Right hindlimb (tissue), 1 donor: ENCODE data around the gene CISTR.
"Not testable (repeated sequence)": the region's sequence is repeated elsewhere in the genome, so short reads cannot be mapped to it uniquely, and the experiment has no call there.

Experiments used
- DNase-seq: peaks from one replicate; pipeline ENCODE4 v3.0.0-alpha.2; 2018

CISTR gene

DNA sequence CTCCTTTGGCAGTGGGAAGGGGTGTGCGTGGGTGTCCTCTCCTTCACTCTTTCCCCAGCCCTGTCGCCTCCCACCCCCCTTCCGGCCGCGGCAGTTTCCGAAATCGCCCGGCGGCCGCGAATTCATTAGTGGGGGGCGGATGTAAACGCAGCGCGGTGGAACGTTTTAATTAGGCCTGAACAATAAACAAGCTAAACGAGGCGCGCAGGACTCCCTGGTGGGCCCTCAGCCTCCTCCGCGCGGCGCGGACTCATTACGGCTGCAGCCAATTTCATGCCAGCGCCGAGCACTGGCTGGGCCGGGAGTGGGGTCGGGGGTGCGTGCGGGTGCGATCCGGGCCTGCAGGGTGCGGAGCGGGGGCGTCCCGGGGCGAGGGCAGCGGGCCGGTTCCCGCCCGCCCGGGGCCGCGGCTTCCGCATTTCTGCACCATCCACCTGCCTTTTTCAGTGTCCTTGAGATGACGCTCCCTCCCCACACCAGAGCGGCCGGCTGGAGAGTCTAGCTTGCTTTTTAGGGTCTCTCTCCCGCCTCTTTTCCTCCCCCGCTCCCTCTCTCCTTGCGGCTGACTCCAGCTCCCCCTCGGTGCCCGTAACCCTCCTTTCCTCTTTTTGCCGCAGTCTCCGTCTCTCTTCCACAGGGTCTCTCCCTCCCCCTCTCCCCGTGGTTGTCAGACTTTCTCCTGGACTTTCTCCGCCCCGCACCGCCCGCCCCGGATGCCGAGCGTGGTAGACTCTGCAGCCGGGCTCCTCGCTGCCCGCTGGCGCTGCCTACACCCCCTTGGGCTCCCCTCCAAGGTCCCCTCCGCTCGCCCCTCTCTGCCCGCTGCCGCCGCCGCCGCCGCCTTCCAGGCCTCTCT lies at the start of gene CISTR:
Gene CISTR, minus strand, starts transcription at position 644 of the 856 bp plus-strand sequence.
- DNase-seq, result peak; percentile 58

DNA sequence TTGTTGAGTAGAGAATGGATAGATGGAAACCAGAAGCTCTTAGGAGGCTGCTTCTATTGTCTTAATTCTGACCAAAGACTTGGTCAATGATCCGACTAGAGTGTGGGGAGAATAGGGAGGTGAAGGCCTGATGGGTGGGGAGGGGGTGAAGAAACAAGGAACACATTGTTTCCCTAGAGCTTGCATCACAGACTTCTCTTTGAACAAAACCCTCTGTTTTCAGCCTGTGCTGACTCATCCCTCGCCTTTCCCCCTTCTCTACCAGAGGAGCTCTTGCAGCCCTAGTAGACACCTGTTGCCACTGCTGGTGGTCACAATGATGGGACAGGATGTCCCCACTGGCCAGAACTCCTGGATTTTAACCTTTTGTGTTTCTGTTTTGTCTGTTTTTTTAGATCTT lies 46.8 kb upstream of the CISTR start:
- DNase-seq, result no peak

DNA sequence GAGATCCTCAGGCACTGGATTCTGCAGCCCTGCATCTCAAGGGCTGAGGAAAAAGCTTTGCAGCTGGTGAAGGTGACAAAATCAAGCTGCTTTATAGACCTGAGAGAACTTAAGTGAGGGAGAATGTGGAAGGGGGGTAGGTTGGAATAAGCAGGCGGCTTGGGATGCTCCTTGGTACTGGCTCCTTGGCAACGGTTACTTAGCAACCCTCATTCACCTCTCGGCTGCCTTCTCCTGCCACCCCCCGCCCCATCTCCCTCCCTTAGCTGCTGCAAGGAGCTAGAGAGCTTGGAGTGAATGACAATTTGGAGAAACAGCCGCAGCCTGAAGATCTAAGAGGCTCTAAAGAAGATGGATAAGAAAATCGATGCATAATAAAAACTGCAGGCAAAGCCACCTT lies 44.1 kb upstream of the CISTR start:
- no peak for DNase-seq

DNA sequence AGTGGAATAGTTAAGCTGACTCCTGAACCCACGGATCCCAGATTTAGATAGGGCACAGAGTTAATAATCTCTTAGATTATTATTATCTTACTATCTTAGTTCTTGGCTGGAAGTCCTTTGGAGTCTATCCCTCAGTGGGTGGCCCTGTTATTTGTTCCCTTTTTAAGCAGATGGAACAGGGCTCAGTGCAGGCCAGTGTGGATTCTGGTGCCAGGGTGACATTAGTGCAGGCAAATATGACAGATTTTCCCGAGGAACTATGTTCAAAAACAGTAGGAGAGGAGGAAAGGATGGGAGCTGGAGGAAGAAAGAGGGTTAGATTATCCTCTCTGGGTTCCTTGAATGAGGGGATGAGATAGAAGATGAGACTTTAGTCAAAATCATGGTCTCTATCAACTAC lies 41.4 kb upstream of the CISTR start:
- DNase-seq, result no peak

DNA sequence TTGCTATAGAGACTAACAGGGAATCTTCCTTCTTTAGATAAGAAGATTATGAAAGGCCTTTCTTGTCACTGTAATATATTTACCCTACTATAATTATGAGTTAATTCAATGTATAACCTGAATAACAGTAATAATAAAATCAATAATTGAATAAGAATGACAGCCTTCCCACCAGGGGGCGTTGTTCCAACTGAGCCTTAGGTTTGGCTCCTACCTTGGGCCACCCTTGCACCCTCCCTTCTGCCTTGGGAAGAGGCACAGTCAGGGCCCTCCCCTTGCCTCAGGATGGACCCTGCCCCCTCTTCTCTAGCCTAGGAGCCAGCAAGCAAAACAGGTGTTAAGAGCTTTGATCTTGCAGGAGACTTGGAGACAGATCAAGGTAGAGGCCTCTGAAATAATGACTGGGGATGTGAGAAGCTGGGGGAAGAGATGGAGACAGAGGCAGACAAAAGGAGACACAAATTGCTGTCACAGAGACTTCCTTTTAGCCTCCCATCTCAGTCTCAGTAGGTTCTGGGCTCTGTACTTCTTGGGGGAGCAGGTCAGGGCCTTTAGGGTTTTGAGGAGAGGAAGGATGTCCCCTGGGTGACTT lies 40.1 kb upstream of the CISTR start:
- DNase-seq, result no peak

DNA sequence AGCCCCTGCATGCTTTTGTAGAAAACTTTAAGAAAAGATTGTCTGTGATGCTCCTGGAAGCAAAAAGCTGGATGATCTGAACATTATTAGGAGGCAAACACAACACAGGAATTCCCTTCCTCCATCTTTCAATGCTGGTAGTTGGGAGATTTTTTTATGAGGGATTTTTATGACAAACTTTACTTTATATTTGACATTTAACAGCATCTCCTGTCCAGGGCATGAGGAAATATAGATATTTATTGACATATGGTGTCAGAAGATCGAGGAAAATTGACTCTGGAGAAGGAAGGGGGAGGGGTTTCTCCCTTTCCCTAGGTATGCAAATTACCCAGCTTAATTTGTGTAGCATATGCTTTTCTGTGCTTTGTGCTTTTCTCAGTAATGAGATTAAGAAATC lies 37.8 kb upstream of the CISTR start:
- no peak for DNase-seq

DNA sequence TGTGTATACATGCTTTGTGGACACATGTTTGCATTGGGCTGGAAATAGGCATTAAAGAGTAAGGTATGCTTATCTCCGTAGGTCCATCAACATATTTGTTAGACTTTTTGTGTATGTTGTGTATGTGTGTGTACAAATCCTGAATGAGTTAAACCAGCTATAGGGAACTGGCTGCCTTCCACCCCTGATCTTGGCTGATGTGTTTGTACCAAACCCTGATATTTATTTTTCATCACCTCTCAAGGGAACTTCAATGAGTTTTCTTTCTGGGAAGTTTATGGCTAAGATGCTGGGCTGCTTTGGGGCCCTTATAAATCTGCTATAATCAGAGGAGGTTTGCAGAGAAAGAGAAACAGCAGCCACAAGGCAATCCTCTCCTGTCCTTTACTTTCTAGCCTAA lies 37.1 kb upstream of the CISTR start:
- DNase-seq, result peak; percentile 33

DNA sequence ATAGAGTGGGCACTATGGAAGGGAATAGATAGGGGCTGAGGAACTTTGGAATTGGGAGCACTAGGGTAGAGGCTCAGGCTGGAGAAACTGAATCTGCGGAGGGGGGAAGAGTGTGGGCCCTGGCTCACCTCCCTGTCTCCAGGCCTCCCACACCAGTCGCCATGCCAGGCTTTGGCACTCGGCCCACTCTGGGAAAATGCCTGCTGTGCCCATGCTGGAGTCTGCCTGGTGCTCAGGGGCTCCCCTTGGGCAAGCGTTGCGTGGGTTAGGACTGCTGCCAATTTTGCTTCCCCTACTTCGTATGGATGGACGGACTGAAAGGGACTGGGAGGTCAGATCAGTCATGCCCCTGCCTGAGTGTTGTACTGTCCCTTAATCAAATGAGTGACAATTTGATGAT lies 34.6 kb upstream of the CISTR start:
- no peak for DNase-seq

DNA sequence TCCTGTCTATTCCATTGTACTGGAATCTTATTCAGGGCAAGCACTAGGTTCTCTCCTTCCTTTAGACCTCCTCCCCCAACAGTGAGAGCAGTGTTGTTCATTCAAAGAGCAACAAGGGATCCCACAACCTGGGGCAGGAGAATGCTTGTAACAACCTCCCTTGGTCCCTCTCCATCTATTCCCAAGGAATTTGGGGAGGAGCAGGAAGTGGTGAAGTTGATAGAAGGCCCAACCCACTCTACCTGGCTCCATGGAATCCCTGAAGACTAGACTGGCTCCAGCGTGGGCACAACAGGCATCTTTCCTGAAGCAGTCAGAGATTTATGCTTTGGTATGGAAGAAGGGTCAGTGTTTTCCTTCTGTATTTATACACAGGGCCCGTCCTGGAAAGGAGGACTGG lies 33.4 kb upstream of the CISTR start:
- DNase-seq, result no peak

DNA sequence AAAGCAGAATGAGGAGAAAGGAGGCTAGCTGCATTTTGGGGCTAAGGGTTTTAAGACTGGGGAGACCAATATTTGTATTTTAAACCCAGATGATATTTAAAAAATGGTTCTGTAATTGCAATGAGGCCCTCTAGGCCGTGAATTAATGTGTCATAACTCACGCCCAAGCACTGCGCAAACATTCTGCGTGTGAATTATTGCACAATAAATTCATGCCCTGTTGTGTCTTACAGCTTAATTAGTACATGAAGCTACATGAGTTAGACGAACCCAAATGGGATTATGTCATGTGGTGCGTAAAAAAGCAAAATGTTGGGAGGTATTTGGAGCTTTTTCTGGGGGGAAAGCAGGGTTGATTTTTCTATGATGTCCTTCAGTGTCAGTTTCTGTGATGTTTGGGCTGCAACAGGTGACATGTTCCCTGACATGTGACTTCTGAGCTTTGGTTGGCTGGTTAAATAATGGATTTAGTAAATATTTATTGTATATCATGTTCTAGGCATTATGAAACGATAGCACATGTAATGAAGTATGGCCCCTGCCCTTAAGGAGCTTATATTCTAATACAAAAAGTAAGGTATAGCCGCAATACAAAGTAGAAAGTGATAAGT lies 30.4 kb upstream of the CISTR start:
- no peak for DNase-seq

DNA sequence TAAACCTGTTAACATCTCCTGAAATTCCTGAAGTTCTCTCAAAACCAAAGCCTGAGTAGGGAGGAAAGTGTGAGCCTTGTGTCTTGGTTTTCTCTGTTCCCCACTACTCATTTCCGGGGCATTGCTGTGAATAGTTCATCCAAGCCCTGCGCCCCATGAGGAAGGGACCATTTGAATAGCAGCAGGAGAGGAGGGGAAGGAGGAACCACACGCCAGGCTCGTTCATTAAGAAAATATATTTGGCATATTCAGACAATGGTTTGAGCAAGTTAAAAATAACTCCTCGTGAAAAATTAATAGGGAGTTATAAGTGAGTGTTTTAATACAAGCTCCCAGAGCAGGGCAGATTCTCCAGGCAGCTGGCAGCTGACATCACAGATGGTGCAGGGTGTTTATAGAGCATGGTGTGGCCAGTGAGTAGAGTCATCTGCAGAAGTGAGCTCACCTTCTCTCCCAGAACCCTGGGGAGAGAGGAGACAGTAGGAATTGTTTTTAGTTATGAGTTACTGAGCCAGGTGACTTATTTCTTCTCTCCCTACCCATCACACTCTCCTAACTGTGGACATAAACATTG lies 29.5 kb upstream of the CISTR start:
- no peak for DNase-seq

DNA sequence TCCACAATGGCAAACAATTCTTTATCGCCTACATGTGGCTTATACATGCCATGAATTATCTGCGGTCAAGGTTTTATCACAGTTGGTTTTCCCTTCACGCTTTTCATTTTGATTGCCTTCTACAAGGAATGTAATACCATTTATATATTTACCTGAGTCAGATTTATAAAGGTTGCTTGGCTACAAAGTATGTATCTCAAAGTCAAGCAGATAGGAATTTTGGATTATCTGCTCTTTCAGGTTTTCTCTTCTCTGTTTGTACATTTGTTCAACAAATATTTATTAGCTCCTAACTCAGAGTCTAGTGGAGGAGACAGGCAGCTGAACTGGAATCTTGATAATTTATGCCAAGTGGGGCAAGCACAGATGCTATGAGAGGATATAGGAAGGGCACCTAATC lies 28.5 kb upstream of the CISTR start:
- DNase-seq, result no peak

DNA sequence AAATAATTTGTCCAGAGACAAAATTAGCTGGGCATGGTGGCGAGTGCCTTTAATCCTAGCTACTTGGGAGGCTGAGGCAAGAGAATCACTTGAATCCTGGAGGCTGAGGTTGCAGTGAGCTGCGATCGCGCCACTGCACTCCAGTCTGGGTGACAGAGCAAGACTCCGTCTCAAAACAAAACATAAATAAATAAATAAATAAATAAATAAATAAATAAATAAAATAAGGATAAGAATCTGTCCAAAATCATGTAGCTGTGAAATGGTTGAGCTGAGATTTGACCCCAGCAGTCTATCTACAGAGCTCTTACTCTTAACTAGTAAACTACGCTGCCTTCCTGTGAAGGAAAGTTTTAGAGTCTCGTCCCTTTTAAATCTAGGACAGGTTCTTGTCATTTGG lies 27.9 kb upstream of the CISTR start:
- DNase-seq, result not testable (repeated sequence)

DNA sequence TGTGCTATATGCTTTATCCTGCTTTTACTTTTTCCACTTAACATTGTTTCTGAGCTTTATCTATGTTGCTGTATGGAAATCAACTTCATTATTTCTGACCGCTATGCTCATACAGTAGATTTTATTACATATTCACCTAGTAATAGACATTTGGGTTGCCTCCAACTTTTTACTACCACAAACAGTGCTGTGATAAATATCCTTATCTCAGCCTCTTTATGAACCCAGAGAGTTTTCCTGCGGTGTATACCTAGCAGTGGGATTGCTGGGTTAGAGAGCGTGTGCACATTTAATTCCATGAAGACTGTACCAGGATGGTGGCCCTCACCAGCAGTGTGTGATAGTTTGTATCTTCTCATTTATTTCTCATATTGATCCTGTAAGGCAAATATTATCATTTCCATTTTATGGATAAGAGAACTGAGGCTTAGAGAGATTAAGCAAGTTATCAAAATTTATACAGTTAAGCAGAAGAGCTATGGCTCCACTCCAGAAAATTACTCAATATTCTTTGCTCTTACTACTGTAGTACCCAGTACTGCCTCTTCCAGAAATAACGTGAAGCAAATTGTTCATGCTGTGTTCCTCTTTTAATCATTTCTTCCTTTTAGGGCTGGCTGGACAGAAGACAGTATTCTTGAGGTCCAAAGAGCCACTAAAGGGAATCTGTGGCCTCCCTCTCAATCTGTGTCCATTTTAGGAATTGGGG lies 26.3 kb upstream of the CISTR start:
- DNase-seq, result no peak

DNA sequence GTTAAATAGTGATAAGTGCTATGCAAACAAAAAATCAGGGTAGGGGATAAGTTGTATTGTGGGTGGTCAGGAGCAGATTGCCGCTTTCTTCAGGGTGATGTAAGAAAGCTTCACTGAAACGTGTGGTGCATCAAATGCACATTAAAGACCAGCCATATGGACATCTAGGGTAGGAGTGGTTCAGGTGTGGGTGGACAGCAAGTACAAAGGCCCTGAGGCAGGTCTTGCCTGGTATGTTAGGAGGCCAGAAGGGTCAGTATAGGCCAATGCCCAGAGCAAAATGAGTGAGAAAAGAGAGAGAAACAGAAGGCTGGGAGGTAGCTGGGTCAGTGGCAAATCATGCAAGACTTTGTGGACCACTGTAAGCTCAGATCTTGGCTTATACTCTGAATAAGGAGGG lies 25.6 kb upstream of the CISTR start:
- no peak for DNase-seq

DNA sequence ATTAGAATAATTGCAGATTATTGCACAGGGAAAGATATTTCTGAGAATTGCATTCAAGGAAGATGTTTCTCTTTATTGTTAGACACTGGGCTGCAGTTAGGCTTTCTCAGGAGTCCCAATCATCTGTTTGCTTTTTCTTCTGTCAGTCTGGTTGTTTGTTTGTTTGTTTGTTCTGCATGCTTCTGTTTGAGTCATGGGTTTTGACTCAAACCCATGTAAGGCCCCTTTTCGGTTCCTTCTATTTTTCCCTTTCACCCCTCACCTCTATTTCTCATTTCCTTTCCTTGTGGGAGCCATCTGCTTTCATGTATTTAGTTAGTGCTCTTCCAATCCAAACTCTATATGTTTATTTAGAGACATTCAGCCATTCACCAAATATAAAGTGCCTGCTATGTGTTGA lies 25.1 kb upstream of the CISTR start:
- no peak for DNase-seq

DNA sequence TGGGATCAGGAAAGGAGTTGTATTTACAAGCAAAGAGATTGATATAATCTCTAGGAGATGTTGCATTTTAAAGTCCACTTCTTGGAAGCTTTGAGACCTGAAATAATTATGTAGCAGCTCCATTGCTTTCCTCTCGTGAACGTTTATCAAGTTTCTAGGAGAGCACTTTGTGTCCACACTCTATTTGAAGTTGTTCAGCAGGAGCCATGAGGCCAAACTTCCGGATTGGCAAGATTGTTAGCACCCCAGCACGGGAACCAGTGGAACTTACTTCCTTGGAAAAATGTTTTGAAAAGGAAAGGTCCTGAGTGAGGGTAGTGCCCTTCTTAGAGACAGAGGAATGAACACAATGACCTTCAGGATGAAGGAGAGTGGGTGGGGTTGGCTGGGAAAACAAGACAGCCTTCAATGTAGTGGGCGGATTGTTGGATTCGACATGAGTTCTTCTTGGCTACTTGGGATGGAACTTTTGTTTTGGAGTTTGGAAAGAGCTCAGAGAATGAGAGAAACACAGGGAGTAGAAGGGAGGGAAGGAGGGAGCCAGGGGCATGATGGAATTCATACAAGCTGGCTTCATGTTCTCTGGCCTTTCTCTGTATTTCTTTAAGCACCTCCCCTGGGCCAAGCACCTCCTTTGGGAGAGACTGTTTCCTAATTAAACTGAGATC lies 23.8 kb upstream of the CISTR start:
- DNase-seq, result peak; percentile 55

DNA sequence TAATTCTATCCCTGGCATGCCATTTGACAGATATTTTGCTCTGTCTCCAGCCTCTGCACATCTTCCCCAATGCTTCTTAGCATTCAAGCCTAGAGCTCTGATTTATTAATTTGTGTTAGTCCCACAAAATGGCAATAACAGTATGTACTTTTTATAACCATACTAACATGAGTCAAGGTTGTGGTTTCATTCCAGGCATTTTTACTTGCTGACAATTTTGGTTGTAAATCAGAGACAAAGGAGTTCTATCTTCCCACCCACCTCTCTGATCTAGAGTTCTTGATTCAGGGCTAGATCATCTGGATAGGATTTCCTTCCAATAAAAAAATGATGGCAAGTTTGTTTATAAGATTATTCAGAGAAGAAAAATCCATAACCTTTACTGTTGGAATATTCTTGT lies 18.5 kb upstream of the CISTR start:
- DNase-seq, result no peak

DNA sequence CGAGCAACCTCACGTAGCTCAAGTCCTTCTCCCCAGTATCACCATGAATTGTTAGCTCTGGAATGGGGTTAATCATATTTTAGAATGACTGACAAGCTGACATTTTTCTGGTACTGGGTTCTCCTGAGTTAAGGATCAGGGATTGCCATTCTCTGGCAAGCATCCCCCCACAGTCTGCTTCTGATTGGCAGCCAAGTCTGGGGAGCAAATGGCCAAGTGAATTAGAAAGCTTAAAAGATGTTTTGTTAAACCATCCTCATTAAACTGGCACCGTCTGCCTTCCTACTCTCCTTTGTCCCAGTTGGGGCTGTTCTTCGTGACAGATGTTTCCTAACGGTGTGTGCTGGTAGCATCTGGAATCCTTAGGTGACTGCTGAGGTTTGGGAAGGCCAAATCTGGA lies 17.2 kb upstream of the CISTR start:
- DNase-seq, result no peak

DNA sequence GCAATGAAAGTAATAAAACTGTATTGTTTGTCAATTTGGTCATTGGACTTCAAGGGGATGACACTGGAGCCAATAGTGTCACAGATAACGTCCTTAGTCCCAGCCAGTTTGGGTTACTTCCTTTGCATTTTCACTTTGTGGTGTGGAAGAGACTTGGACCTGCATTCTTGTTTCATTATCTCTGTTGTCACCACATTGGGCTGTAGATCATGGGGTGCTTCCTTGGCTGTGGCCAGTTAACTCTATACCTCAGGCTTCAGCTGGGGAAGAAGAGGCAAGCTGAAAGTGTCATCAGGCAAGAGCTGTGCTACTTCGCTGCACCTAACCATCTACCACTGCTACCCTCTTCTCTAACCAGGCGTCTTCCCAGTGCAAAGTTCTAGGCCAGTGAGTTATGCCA lies 15.1 kb upstream of the CISTR start:
- DNase-seq, result no peak

DNA sequence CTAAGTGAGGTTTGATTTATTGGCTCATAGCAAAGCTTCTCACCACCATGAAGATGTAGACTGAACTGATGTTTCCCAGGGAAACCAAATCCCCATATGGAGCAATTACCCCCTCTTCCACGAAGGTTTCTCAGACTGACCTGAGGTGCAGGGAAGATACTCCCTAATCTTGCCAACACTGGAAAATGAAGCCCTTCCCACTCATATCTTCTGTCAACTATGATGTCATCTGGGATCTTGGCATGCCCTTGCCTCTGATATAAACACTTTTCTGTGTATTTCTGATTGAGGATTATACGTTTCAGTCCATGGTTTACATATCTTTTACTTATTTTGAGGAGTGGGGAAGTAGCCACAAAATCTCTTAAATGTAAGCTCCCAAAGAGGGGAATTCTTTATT lies 14.1 kb upstream of the CISTR start:
- no peak for DNase-seq

DNA sequence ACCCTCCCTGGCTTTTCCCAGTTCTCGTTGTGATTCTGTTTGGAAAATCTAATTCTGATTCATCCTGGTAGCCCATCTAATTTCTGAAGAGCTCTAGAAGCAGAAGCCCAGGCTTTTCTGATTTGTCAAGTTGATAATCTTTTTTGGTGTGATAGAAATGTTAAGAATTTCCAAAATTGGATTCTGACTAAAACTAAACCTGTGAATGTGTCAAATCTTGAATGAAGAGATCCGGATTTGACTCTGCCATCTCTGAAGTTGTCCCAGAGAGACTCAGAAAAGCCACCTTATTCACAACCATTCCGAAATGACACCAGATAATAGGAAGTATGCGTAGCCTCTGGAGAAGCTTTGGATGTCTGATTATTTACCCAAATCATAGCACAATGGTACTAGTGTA lies 12.8 kb upstream of the CISTR start:
- DNase-seq, result no peak

DNA sequence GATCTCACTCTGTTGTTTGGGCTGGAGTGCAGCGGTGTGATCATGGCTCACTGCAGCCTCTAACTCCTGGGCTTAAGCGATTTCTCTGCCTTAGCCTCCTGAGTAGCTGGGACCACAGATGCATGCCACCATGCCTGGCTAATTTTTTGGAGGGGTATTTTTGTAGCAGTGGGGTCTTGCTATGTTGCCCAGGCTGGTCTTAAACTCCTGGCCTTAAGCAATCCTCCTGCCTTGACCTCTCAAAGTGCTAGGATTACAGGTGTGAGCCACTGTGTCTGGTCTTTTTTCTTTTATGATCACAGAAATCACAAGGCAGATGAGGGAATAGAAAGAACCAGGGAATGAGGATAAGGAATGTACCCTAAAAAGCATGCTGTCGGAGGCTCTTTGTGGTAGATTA lies 11.0 kb upstream of the CISTR start:
- not testable (repeated sequence) for DNase-seq
